ENCODE measurements around the gene HPRT1. TPM values are rescaled to one million over a fixed set of nuclear protein-coding genes. Genes with fewer than 3 reads are reported as not detected.

The HPRT1 gene
- total and polyA plus RNA-seq, 3 experiments from 2014 or later: 67.1 to 84.5 (median 82.4) TPM

DNA sequence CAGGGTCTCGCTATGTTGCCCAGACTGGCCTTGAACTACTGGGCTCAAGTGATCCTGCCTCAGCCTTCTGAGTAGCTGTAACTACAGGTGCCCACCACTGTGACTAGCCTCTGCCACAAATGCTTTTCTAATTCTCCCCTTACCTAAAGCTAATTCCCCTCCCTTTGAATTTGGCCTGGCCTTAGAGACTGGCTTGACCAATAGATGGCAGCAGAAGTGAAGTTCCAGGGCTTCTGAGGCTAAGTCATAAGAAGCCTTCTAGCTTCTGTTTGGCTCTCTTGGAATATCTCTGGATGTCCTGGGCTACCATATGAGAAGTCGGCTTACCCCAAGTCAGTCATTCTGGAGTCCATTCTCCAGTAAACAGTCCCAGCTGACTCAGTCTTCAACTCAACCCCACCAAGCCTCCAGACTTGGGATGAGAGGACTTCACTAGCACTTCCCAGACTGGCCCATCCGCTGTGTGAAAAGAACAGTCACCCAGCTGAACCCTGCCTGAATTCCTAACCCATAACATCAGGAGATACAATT is 61.0 kb downstream of the HPRT1 start:
- H3K36me3 Mint-ChIP-seq: no peaks in the 10 kb centered on the region
- no peak overlapping the region for H3K27ac Mint-ChIP-seq
- no peaks in the 10 kb centered on the region for H3K9me3 ChIP-seq (ENCODE audit: low read length)
- CTCF ChIA-PET: no interaction called here
- DNase-seq: no peak
- no peak overlapping the region for H3K4me3 ChIP-seq (ENCODE audit: low read length)
- H3K27me3 Mint-ChIP-seq: peaks cover 0 to 2% of the 10 kb centered on the region in 2 donors
- H3K4me1 ChIP-seq (ENCODE audit: insufficient read depth, low read length): no peaks in the 10 kb centered on the region
- peaks cover 0 to 1% (median 0%) of the 10 kb centered on the region in 3 donors for H3K4me1 Mint-ChIP-seq
- H3K27ac ChIP-seq (ENCODE audit: low read depth, low read length): no peak overlapping the region
- H3K9me3 Mint-ChIP-seq: no peaks in the 10 kb centered on the region
- H3K36me3 ChIP-seq (ENCODE audit: insufficient read depth, low read length): no peaks in the 10 kb centered on the region
- POLR2A ChIA-PET: no interaction called here
- H3K4me3 Mint-ChIP-seq: no peak overlapping the region
- H3K27me3 ChIP-seq (ENCODE audit: insufficient read depth, low read length, poor library complexity, severe bottlenecking): no peaks in the 10 kb centered on the region

DNA sequence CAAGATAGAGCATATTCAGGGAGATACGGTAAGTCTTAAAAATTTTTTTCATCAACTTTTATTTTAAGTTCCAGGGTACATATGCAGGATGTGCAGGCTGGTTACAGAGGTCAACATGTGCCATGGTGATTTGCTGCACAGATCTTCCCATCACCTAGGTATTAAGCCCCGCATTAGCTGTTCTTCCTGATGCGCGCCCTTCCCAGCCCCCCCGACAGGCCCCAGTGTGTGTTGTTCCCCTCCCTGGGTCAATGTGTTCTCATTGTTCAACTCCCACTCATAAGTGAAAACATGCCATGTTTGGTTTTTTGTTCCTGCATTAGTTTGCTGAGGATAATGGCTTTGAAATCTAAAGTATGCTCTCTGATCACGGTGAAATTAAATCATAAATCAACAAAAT is 64.2 kb downstream of the HPRT1 start:
- peaks cover 0 to 3% of the 10 kb centered on the region in 2 donors for H3K27me3 Mint-ChIP-seq
- no peaks in the 10 kb centered on the region for H3K9me3 Mint-ChIP-seq
- H3K4me1 Mint-ChIP-seq: peaks cover 0 to 1% (median 0%) of the 10 kb centered on the region in 3 donors
- no peak overlapping the region for H3K4me3 ChIP-seq (ENCODE audit: low read length)
- DNase-seq: no peak
- H3K36me3 Mint-ChIP-seq: no peaks in the 10 kb centered on the region
- no peaks in the 10 kb centered on the region for H3K27me3 ChIP-seq (ENCODE audit: insufficient read depth, low read length, poor library complexity, severe bottlenecking)
- H3K4me1 ChIP-seq (ENCODE audit: insufficient read depth, low read length): no peaks in the 10 kb centered on the region
- no peak overlapping the region for H3K27ac ChIP-seq (ENCODE audit: low read depth, low read length)
- POLR2A ChIA-PET: no interaction called here
- peak overlapping the region in 1 of 8 donors; percentile 21 for H3K27ac Mint-ChIP-seq
- H3K4me3 Mint-ChIP-seq: no peak overlapping the region
- CTCF ChIA-PET: no interaction called here
- H3K9me3 ChIP-seq (ENCODE audit: low read length): no peaks in the 10 kb centered on the region
- no peaks in the 10 kb centered on the region for H3K36me3 ChIP-seq (ENCODE audit: insufficient read depth, low read length)

GRCh38 chrX:134525086-134525792 is 65.3 kb downstream of the HPRT1 start:
- Mint-ChIP-seq H3K9me3 (no peaks in the 10 kb centered on the region), H3K36me3 (no peaks in the 10 kb centered on the region), H3K4me3 (no peak overlapping the region), H3K27me3 (peaks cover 0 to 3% of the 10 kb centered on the region in 2 donors), H3K27ac (peak overlapping the region in 2 of 8 donors; percentile 1 to 12), H3K4me1 (peaks cover 0 to 1% (median 0%) of the 10 kb centered on the region in 3 donors)
- POLR2A ChIA-PET: no interaction called here
- Histone ChIP-seq H3K4me1 (ENCODE audit: insufficient read depth, low read length) (no peaks in the 10 kb centered on the region), H3K27me3 (ENCODE audit: insufficient read depth, low read length, poor library complexity, severe bottlenecking) (no peaks in the 10 kb centered on the region), H3K4me3 (ENCODE audit: low read length) (no peak overlapping the region), H3K9me3 (ENCODE audit: low read length) (no peaks in the 10 kb centered on the region), H3K27ac (ENCODE audit: low read depth, low read length) (no peak overlapping the region), H3K36me3 (ENCODE audit: insufficient read depth, low read length) (no peaks in the 10 kb centered on the region)
- CTCF ChIA-PET: no interaction called here
- DNase-seq: no peak

- CTCF ChIA-PET: no interaction called here
- Mint-ChIP-seq H3K27ac (no peak overlapping the region), H3K4me1 (peaks cover 0 to 1% (median 0%) of the 10 kb centered on the region in 3 donors)
Measured at GRCh38 chrX:134526399-134526798, 66.4 kb downstream of the HPRT1 start.

DNA sequence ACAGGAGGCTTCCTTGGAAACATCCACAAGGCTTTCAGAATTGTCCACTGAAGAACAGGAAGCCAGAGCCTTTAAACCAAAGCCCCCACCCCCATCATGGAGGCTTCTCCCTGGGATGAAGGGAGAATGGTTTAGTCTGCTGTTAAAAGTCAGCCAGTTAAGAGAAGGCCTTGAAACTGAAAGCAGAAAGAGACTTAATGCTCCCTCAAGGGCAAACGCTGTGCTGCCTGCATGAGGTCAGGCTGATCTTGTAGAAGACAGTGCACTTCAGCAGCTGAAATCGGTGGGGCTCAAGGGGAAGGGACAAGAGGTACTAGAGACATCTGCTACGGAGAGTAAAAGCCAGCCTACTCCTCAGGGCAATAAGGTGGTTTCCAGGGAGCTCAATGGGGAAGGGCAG is 69.0 kb downstream of the HPRT1 start:
- no peak overlapping the region for H3K4me3 ChIP-seq (ENCODE audit: low read length)
- Mint-ChIP-seq H3K36me3 (no peaks in the 10 kb centered on the region), H3K4me3 (no peak overlapping the region), H3K4me1 (no peaks in the 10 kb centered on the region), H3K27ac (no peak overlapping the region), H3K9me3 (no peaks in the 10 kb centered on the region), H3K27me3 (peaks cover 0 to 8% of the 10 kb centered on the region in 2 donors)
- H3K4me1 ChIP-seq (ENCODE audit: insufficient read depth, low read length): no peaks in the 10 kb centered on the region
- ChIA-PET CTCF (no interaction called here), POLR2A (no interaction called here)
- H3K27me3 ChIP-seq (ENCODE audit: insufficient read depth, low read length, poor library complexity, severe bottlenecking): no peaks in the 10 kb centered on the region
- no peak overlapping the region for H3K27ac ChIP-seq (ENCODE audit: low read depth, low read length)
- H3K36me3 ChIP-seq (ENCODE audit: insufficient read depth, low read length): no peaks in the 10 kb centered on the region
- no peaks in the 10 kb centered on the region for H3K9me3 ChIP-seq (ENCODE audit: low read length)
- no peak for DNase-seq

More at GRCh38 chrX:134526399-134526798, 66.4 kb downstream of the HPRT1 start:
- Mint-ChIP-seq H3K36me3 (no peaks in the 10 kb centered on the region), H3K9me3 (no peaks in the 10 kb centered on the region), H3K4me3 (no peak overlapping the region), H3K27me3 (peaks cover 0 to 1% of the 10 kb centered on the region in 2 donors)
- POLR2A ChIA-PET: no interaction called here
- Histone ChIP-seq H3K27me3 (ENCODE audit: insufficient read depth, low read length, poor library complexity, severe bottlenecking) (no peaks in the 10 kb centered on the region), H3K4me3 (ENCODE audit: low read length) (no peak overlapping the region), H3K9me3 (ENCODE audit: low read length) (no peaks in the 10 kb centered on the region), H3K27ac (ENCODE audit: low read depth, low read length) (no peak overlapping the region), H3K36me3 (ENCODE audit: insufficient read depth, low read length) (no peaks in the 10 kb centered on the region), H3K4me1 (ENCODE audit: insufficient read depth, low read length) (no peaks in the 10 kb centered on the region)
- DNase-seq: no peak

GRCh38 chrX:134529481-134529880 is 69.5 kb downstream of the HPRT1 start:
- Histone ChIP-seq H3K4me1 (ENCODE audit: insufficient read depth, low read length) (no peaks in the 10 kb centered on the region), H3K4me3 (ENCODE audit: low read length) (no peak overlapping the region), H3K27ac (ENCODE audit: low read depth, low read length) (no peak overlapping the region), H3K9me3 (ENCODE audit: low read length) (no peaks in the 10 kb centered on the region), H3K27me3 (ENCODE audit: insufficient read depth, low read length, poor library complexity, severe bottlenecking) (no peaks in the 10 kb centered on the region), H3K36me3 (ENCODE audit: insufficient read depth, low read length) (no peaks in the 10 kb centered on the region)
- ChIA-PET POLR2A (no interaction called here), CTCF (no interaction called here)
- Mint-ChIP-seq H3K9me3 (no peaks in the 10 kb centered on the region), H3K4me3 (no peak overlapping the region), H3K4me1 (no peaks in the 10 kb centered on the region), H3K36me3 (no peaks in the 10 kb centered on the region), H3K27ac (no peak overlapping the region), H3K27me3 (peaks cover 0 to 8% of the 10 kb centered on the region in 2 donors)
- DNase-seq: no peak

DNA sequence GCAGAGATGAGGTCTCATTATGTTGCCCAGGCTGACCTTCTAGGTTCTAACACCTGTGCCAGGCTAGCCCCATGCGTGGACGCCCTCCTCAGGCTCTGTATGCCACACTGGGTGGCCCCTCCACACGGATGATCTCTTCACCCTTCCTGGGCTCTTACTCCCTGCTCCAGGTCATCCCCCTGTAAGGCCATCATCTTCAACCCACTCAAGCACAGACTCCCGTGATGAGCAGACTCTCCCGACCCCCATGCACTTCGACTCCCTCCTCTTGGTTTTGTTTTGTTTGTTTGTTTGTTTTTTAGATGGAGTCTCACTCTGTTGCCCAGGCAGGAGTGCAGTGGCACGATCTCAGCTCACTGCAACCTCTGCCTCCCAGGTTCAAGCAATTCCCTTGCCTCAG is 70.9 kb downstream of the HPRT1 start:
- Mint-ChIP-seq H3K4me1 (no peaks in the 10 kb centered on the region), H3K27me3 (peaks cover 2 to 13% of the 10 kb centered on the region in 2 donors), H3K27ac (no peak overlapping the region), H3K36me3 (no peaks in the 10 kb centered on the region), H3K9me3 (no peaks in the 10 kb centered on the region), H3K4me3 (no peak overlapping the region)
- no peaks in the 10 kb centered on the region for H3K27me3 ChIP-seq (ENCODE audit: insufficient read depth, low read length, poor library complexity, severe bottlenecking)
- CTCF ChIA-PET: no interaction called here
- no peak overlapping the region for H3K27ac ChIP-seq (ENCODE audit: low read depth, low read length)
- no peak for DNase-seq
- POLR2A ChIA-PET: no interaction called here
- H3K4me3 ChIP-seq (ENCODE audit: low read length): no peak overlapping the region
- H3K9me3 ChIP-seq (ENCODE audit: low read length): no peaks in the 10 kb centered on the region
- no peaks in the 10 kb centered on the region for H3K4me1 ChIP-seq (ENCODE audit: insufficient read depth, low read length)
- no peaks in the 10 kb centered on the region for H3K36me3 ChIP-seq (ENCODE audit: insufficient read depth, low read length)

DNA sequence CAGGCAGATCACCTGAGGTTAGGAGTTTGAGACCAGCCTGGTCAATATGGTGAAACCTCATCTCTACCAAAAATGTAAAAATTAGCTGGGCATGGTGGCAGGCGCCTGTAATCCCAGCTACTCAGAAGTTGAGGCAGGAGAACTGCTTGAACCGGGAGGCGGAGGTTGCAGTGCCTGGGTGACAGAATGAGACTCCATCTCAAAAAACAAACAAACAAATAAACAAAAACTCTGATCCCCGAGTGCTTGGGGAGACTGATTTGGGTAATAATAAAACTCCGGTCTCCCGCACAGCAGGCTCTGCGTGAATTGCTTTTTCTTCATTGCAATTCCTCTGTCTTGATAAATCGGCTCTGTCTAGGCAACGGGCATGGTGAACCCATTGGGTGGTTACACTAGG is 73.4 kb downstream of the HPRT1 start:
- no peaks in the 10 kb centered on the region for H3K9me3 ChIP-seq (ENCODE audit: low read length)
- H3K27ac Mint-ChIP-seq: no peak overlapping the region
- no peak overlapping the region for H3K27ac ChIP-seq (ENCODE audit: low read depth, low read length)
- H3K4me1 Mint-ChIP-seq: no peaks in the 10 kb centered on the region
- no peaks in the 10 kb centered on the region for H3K36me3 Mint-ChIP-seq
- POLR2A ChIA-PET: no interaction called here
- no peaks in the 10 kb centered on the region for H3K36me3 ChIP-seq (ENCODE audit: insufficient read depth, low read length)
- H3K27me3 Mint-ChIP-seq: peaks cover 3 to 13% of the 10 kb centered on the region in 2 donors
- H3K9me3 Mint-ChIP-seq: no peaks in the 10 kb centered on the region
- CTCF ChIA-PET: no interaction called here
- H3K4me3 ChIP-seq (ENCODE audit: low read length): no peak overlapping the region
- DNase-seq: no peak
- H3K27me3 ChIP-seq (ENCODE audit: insufficient read depth, low read length, poor library complexity, severe bottlenecking): no peaks in the 10 kb centered on the region
- no peaks in the 10 kb centered on the region for H3K4me1 ChIP-seq (ENCODE audit: insufficient read depth, low read length)
- H3K4me3 Mint-ChIP-seq: no peak overlapping the region

Measured in CD8-positive, alpha-beta memory T cell (primary cell).